Type B pancreatic cell (in vitro differentiated cells): Measurements from ENCODE around the gene SETD3. TPM values are rescaled to one million over a fixed set of nuclear protein-coding genes. Genes with fewer than 3 reads are reported as not detected.
A peak's percentile ranks its signal among the peaks of the same experiment; 100 is the strongest.

Experiments
- DNase-seq: peaks from one replicate; pipeline ENCODE4 v3.0.0; 2021; ENCODE audit warnings: mixed read lengths; ENCODE audit not compliant: unreplicated experiment; ENCODE audit errors: extremely low spot score
- H3K27ac Mint-ChIP-seq: 2 replicates; pipeline ENCODE4 v1.8.0; 2021; ENCODE audit warnings: mild to moderate bottlenecking, mixed read lengths
- H3K27me3 Mint-ChIP-seq: 2 replicates; pipeline ENCODE4 v1.8.0; 2021; ENCODE audit warnings: mixed read lengths
- H3K36me3 Mint-ChIP-seq: 2 replicates; pipeline ENCODE4 v1.8.0; 2021; ENCODE audit warnings: mixed read lengths
- H3K4me1 Mint-ChIP-seq: one replicate; pipeline ENCODE4 v1.8.0; 2021; ENCODE audit warnings: mixed read lengths; ENCODE audit not compliant: unreplicated experiment
- H3K4me3 Mint-ChIP-seq: 2 replicates; pipeline ENCODE4 v1.8.0; 2021; ENCODE audit warnings: mild to moderate bottlenecking, mixed read lengths
- H3K9me3 Mint-ChIP-seq: 2 replicates; pipeline ENCODE4 v1.8.0; 2021; ENCODE audit warnings: mixed read lengths
- total RNA-seq: library from RNA; stranded (reverse); gene quantifications from 2 replicates; pipeline ENCODE4 v1.2.1, GENCODE V29; 2021; ENCODE audit warnings: low replicate concordance
- TF ChIP-seq, protein P1 (sequence below): fragments of 200-600 bp; sonication (generic); conservative IDR thresholded peaks from 2 replicates; pipeline ENCODE4 v1.5.0; 2021; ENCODE audit warnings: antibody characterized with exemption, mild to moderate bottlenecking

Gene SETD3
- total RNA-seq, 1 donor from 2014 or later, result 50.2 TPM

DNA sequence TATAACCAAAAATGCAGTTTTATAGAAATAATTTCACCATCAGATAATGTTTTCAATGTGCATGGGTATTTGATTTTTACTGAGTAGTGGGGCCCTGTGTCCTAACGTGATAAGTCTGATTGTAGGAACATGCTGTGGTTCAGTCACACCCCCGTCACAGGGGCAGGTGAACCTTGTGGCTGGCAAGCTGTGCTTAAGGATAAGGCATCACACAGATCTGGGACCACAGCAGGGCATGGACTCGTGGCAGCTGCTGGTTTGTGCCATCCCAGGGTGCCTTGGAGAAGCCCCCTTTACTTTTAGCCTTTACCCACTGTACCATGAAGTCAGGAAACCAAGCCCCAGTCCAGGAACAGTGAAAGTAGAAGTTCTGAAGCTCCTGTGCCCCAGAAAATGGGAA is 17.2 kb upstream of the SETD3 start:
- no peak overlapping the region for H3K4me3 Mint-ChIP-seq
- H3K27me3 Mint-ChIP-seq, result no peaks in the 10 kb centered on the region
- no peaks in the 10 kb centered on the region for H3K4me1 Mint-ChIP-seq
- H3K36me3 Mint-ChIP-seq, result peaks cover 28% of the 10 kb centered on the region
- TF ChIP-seq, protein P1, sequence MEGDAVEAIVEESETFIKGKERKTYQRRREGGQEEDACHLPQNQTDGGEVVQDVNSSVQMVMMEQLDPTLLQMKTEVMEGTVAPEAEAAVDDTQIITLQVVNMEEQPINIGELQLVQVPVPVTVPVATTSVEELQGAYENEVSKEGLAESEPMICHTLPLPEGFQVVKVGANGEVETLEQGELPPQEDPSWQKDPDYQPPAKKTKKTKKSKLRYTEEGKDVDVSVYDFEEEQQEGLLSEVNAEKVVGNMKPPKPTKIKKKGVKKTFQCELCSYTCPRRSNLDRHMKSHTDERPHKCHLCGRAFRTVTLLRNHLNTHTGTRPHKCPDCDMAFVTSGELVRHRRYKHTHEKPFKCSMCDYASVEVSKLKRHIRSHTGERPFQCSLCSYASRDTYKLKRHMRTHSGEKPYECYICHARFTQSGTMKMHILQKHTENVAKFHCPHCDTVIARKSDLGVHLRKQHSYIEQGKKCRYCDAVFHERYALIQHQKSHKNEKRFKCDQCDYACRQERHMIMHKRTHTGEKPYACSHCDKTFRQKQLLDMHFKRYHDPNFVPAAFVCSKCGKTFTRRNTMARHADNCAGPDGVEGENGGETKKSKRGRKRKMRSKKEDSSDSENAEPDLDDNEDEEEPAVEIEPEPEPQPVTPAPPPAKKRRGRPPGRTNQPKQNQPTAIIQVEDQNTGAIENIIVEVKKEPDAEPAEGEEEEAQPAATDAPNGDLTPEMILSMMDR, result no peak
- DNase-seq, result no peak
- no peak overlapping the region for H3K27ac Mint-ChIP-seq
- no peaks in the 10 kb centered on the region for H3K9me3 Mint-ChIP-seq

- H3K27me3 Mint-ChIP-seq, result no peaks in the 10 kb centered on the region
- DNase-seq, result no peak
- H3K4me3 Mint-ChIP-seq, result no peak overlapping the region
- H3K9me3 Mint-ChIP-seq, result no peaks in the 10 kb centered on the region
- no peak overlapping the region for H3K27ac Mint-ChIP-seq
- TF ChIP-seq, protein P1, result no peak
- no peaks in the 10 kb centered on the region for H3K4me1 Mint-ChIP-seq
- peaks cover 27% of the 10 kb centered on the region for H3K36me3 Mint-ChIP-seq
Measured at GRCh38 chr14:99497341-99497740, 16.7 kb upstream of the SETD3 start.

DNA sequence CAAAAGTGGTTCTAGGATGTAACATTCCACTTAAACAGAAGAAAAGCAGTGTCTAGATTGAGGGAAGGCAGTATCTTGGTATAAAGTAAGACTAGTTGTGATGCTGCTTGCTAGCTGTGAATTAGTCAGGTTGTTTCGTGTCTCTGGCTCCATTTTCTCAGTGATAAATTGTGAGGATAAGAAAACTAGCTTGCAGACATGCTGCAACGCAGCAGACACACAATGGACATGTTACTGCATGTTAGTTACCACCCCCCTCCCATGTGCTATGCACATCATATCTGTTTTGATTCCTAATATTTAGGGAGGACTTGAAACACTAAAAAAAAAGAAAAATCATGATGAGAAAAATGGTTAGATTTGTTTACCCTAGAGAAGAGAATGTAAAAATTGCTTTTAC is 3.4 kb upstream of the SETD3 start:
- Mint-ChIP-seq H3K9me3 (no peaks in the 10 kb centered on the region), H3K27me3 (no peaks in the 10 kb centered on the region), H3K4me3 (peak overlapping the region; percentile 68), H3K27ac (peak overlapping the region; percentile 69), H3K4me1 (peaks cover 27% of the 10 kb centered on the region), H3K36me3 (no peaks in the 10 kb centered on the region)
- TF ChIP-seq, protein P1, result no peak
- DNase-seq, result no peak

GRCh38 chr14:99481745-99482099 is 1.1 kb upstream of the SETD3 start:
- peaks cover 42% of the 10 kb centered on the region for H3K4me1 Mint-ChIP-seq
- no peaks in the 10 kb centered on the region for H3K9me3 Mint-ChIP-seq

DNA sequence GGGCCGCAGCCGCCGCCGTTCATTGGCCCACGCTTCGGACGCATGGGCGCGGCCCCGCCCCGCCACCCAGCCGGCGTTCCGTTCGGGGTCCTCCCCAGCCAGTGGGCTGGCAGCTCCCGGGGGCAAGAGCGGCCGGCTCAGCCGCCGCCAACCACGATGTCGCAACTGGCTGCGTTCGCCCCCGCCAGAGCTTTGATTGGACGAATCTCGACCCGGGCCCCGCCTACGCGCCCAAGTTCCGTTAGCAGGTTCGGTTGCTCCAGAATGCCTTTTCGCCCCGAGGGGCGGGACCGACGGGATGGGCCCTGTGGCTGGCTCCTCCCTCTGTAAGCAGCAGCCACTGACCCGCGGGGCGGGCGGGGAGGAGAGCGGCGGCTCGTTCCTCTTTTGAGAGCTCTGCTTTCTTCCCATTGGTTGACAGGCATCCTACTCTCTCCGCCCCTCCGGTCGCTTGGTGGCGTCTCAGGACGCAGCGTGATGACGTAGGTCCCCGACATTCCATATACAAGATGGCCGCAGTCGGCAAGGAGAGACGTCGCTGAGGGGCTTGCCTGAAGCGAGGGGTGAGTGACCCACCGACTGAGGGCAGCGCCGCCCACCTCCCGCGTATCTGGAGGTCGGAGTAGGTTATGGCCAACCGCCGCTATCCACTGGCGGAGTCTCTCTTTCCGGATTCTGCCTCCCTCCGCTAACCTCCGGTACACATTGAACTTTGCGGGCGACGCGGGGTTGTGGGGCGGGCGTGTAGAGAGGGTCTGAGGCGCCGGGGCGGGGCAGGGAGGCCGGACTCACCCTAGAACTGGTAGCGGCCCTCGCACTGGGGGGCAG is 472 bp upstream of the SETD3 start, which contains the start of gene CCNK:
CCNK (plus strand) TSS at position 493 of the 828 bp plus-strand sequence. CDS start 11,269 bp downstream, outside the sequence.
- Mint-ChIP-seq H3K4me3 (peak within 1 kb of the TSS; percentile 99), H3K4me1 (peaks cover 42% of the 10 kb centered on the region), H3K9me3 (no peaks in the 10 kb centered on the region), H3K27me3 (no peaks in the 10 kb centered on the region), H3K27ac (peak within 1 kb of the TSS; percentile 100), H3K36me3 (no peaks in the 10 kb centered on the region)
- DNase-seq, result peak; percentile 100
- TF ChIP-seq, protein P1, result no peak

More at GRCh38 chr14:99481745-99482099, 1.1 kb upstream of the SETD3 start:
- no peak for DNase-seq
- Mint-ChIP-seq H3K36me3 (no peaks in the 10 kb centered on the region), H3K27me3 (no peaks in the 10 kb centered on the region), H3K27ac (peak overlapping the region; percentile 100), H3K4me3 (peak overlapping the region; percentile 99)
- TF ChIP-seq, protein P1, result no peak
